Neural progenitor cell (in vitro differentiated cells): Measurements from ENCODE around the gene PRSS12. TPM values are rescaled to one million over a fixed set of nuclear protein-coding genes. Genes with fewer than 3 reads are reported as not detected.

ENCODE experiments used
- DNase-seq: peaks from one replicate; pipeline ENCODE4 v3.0.0-alpha.2; 2016; ENCODE audit warnings: low spot score
- H2AFZ ChIP-seq: fragments of 200-600 bp; sonication (generic); replicated peaks from 2 replicates; pipeline ENCODE4 v1.6.1; 2016; ENCODE audit warnings: antibody characterized with exemption
- H3F3A ChIP-seq: fragments of 200-600 bp; sonication (generic); 2 replicates; pipeline ENCODE4 v1.6.1; 2016; ENCODE audit warnings: antibody characterized with exemption, low read depth
- H3K27ac ChIP-seq: fragments of 200-600 bp; sonication (generic); 2 replicates; pipeline ENCODE4 v1.5.1; 2016; ENCODE audit warnings: mild to moderate bottlenecking
- H3K27me3 ChIP-seq: fragments of 200-600 bp; sonication (generic); 2 replicates; pipeline ENCODE4 v1.6.1; 2016; ENCODE audit warnings: mild to moderate bottlenecking, moderate library complexity
- H3K36me3 ChIP-seq: fragments of 200-600 bp; sonication (generic); 2 replicates; pipeline ENCODE4 v1.5.1; 2016
- H3K4me1 ChIP-seq: fragments of 200-600 bp; sonication (generic); 2 replicates; pipeline ENCODE4 v1.6.1; 2016; ENCODE audit warnings: mixed run types
- H3K4me2 ChIP-seq: fragments of 200-600 bp; sonication (generic); 2 replicates; pipeline ENCODE4 v1.6.1; 2016
- H3K4me3 ChIP-seq: fragments of 200-600 bp; sonication (generic); 2 replicates; pipeline ENCODE4 v1.5.1; 2016
- H3K79me2 ChIP-seq: fragments of 200-600 bp; sonication (generic); 2 replicates; pipeline ENCODE4 v1.6.1; 2016; ENCODE audit warnings: low read depth
- H3K9ac ChIP-seq: fragments of 200-600 bp; sonication (generic); 2 replicates; pipeline ENCODE4 v1.6.1; 2016
- H3K9me3 ChIP-seq: fragments of 200-600 bp; sonication (generic); 2 replicates; pipeline ENCODE4 v1.5.1; 2016; ENCODE audit warnings: low read depth
- H4K20me1 ChIP-seq: fragments of 200-600 bp; sonication (generic); 2 replicates; pipeline ENCODE4 v1.6.1; 2016; ENCODE audit warnings: low read depth
- H3K27ac Mint-ChIP-seq: 3 replicates; pipeline ENCODE4 v1.8.0; 2021; ENCODE audit warnings: mixed read lengths
- H3K27me3 Mint-ChIP-seq: 2 replicates; pipeline ENCODE4 v1.8.0; 2022; ENCODE audit warnings: low read depth, mild to moderate bottlenecking, inconsistent platforms, moderate library complexity, mixed read lengths; ENCODE audit not compliant: insufficient read depth
- H3K36me3 Mint-ChIP-seq: 3 replicates; pipeline ENCODE4 v1.8.0; 2021; ENCODE audit warnings: mixed read lengths
- H3K4me1 Mint-ChIP-seq: 3 replicates; pipeline ENCODE4 v1.8.0; 2021; ENCODE audit warnings: mixed read lengths
- H3K4me3 Mint-ChIP-seq: 3 replicates; pipeline ENCODE4 v1.8.0; 2021; ENCODE audit warnings: mild to moderate bottlenecking, moderate library complexity, mixed read lengths
- H3K9me3 Mint-ChIP-seq: 3 replicates; pipeline ENCODE4 v1.8.0; 2020; ENCODE audit warnings: mixed read lengths
- CTCF ChIP-seq: fragments of 200-600 bp; sonication (generic); IDR thresholded peaks from 2 replicates; pipeline ENCODE4 v1.5.1; 2017; ENCODE audit warnings: antibody characterized with exemption, mild to moderate bottlenecking
- EZH2 ChIP-seq: fragments of 200-600 bp; sonication (generic); IDR thresholded peaks from 2 replicates; pipeline ENCODE4 v1.6.1; 2017; ENCODE audit warnings: antibody characterized with exemption, mild to moderate bottlenecking, moderate library complexity
- EZH2phosphoT487 ChIP-seq: fragments of 200-600 bp; sonication (generic); IDR thresholded peaks from 2 replicates; pipeline ENCODE4 v1.6.1; 2017; ENCODE audit warnings: antibody characterized with exemption
- total RNA-seq: library from RNA; depleted of rRNA; stranded (reverse); fragments of >200 nt; gene quantifications from 2 replicates; pipeline ENCODE4 v1.2.3, GENCODE V29; 2015; ENCODE audit warnings: low replicate concordance

Gene PRSS12
- total RNA-seq, 1 donor from 2014 or later: 1.9 TPM

- no peak overlapping the region for H3K27ac ChIP-seq
Observed at GRCh38 chr4:118338981-118339765, 13.6 kb downstream of the PRSS12 start.

GRCh38 chr4:118338518-118338917 lies 14.3 kb downstream of the PRSS12 start:
- Mint-ChIP-seq H3K36me3 (no peaks in the 10 kb centered on the region), H3K4me3 (no peak overlapping the region), H3K27ac (no peak overlapping the region), H3K4me1 (peaks cover 4% of the 10 kb centered on the region), H3K27me3 (no peaks in the 10 kb centered on the region), H3K9me3 (no peaks in the 10 kb centered on the region)
- Histone ChIP-seq H2AFZ (no peak overlapping the region), H3K36me3 (no peaks in the 10 kb centered on the region), H4K20me1 (no peaks in the 10 kb centered on the region), H3F3A (no peaks in the 10 kb centered on the region), H3K4me2 (no peak overlapping the region), H3K27ac (no peak overlapping the region), H3K4me3 (no peak overlapping the region), H3K4me1 (no peaks in the 10 kb centered on the region), H3K27me3 (no peaks in the 10 kb centered on the region), H3K9me3 (no peaks in the 10 kb centered on the region), H3K79me2 (no peaks in the 10 kb centered on the region), H3K9ac (no peak overlapping the region)
- no peak for DNase-seq
- TF ChIP-seq EZH2phosphoT487: no peak
- TF ChIP-seq CTCF: no peak
- TF ChIP-seq EZH2: no peak

More at GRCh38 chr4:118338981-118339765, 13.6 kb downstream of the PRSS12 start:
- Histone ChIP-seq H3K79me2 (no peaks in the 10 kb centered on the region), H3K9ac (no peak overlapping the region), H3K27me3 (no peaks in the 10 kb centered on the region), H3F3A (no peaks in the 10 kb centered on the region), H3K9me3 (no peaks in the 10 kb centered on the region), H2AFZ (no peak overlapping the region), H3K4me1 (no peaks in the 10 kb centered on the region), H3K4me2 (no peak overlapping the region), H3K36me3 (no peaks in the 10 kb centered on the region), H4K20me1 (no peaks in the 10 kb centered on the region), H3K4me3 (no peak overlapping the region)
- no peaks in the 10 kb centered on the region for H3K36me3 Mint-ChIP-seq
- no peak overlapping the region for H3K4me3 Mint-ChIP-seq
- H3K27me3 Mint-ChIP-seq: no peaks in the 10 kb centered on the region
- H3K9me3 Mint-ChIP-seq: no peaks in the 10 kb centered on the region
- TF ChIP-seq CTCF (no peak), EZH2phosphoT487 (no peak), EZH2 (no peak)
- H3K27ac Mint-ChIP-seq: no peak overlapping the region
- DNase-seq: no peak
- H3K4me1 Mint-ChIP-seq: peaks cover 4% of the 10 kb centered on the region

GRCh38 chr4:118337954-118338353 lies 14.8 kb downstream of the PRSS12 start:
- Mint-ChIP-seq H3K4me1 (peaks cover 4% of the 10 kb centered on the region), H3K4me3 (no peak overlapping the region), H3K9me3 (no peaks in the 10 kb centered on the region), H3K27me3 (no peaks in the 10 kb centered on the region), H3K36me3 (no peaks in the 10 kb centered on the region), H3K27ac (no peak overlapping the region)
- Histone ChIP-seq H3K79me2 (no peaks in the 10 kb centered on the region), H3K36me3 (no peaks in the 10 kb centered on the region), H3K4me3 (no peak overlapping the region), H3K27me3 (no peaks in the 10 kb centered on the region), H3K27ac (no peak overlapping the region), H2AFZ (no peak overlapping the region), H3F3A (no peaks in the 10 kb centered on the region), H4K20me1 (no peaks in the 10 kb centered on the region), H3K9ac (no peak overlapping the region), H3K4me1 (no peaks in the 10 kb centered on the region), H3K4me2 (no peak overlapping the region), H3K9me3 (no peaks in the 10 kb centered on the region)
- TF ChIP-seq EZH2 (no peak), CTCF (no peak), EZH2phosphoT487 (no peak)
- DNase-seq: no peak
